K562 (cell line): ENCODE measurements around the gene CACNG3. TPM values are rescaled to one million over a fixed set of nuclear protein-coding genes. Genes with fewer than 3 reads are reported as not detected.
A peak's percentile ranks its signal among the peaks of the same experiment; 100 is the strongest.

ENCODE experiments used
- ATAC-seq: fragments of 200-7000 bp; cut with Tn5 transposase; 3 replicates; pipeline ENCODE4 v1.9.1; 2020; ENCODE audit warnings: moderate library complexity
- BruUV-seq: library from RNA; stranded (reverse); fragments of 400-500 nt; replicated peaks from 2 replicates; lab custom pipeline; 2021; lab: Mats Ljungman, UMichigan
- CTCF ChIA-PET: fragments of 300-600 bp; formaldehyde crosslinking; extraction: SDS; loops from one replicate; lab custom pipeline; 2021; ENCODE audit warnings: low intra/inter-chr PET ratio; lab: Yijun Ruan, JAX
- POLR2A ChIA-PET: fragments of 300-600, 350-650 bp; sonication (Branson Sonifier 250); formaldehyde crosslinking; extraction: SDS; loops from one replicate; lab custom pipeline; 2021; ENCODE audit warnings: antibody characterized with exemption, inconsistent platforms; lab: Yijun Ruan, JAX
- DNase-seq, 4 experiments: peaks; one replicate each; pipeline versions ENCODE4 v3.0.0 to v3.0.0-alpha.2; 2011 to 2018; ENCODE audit warnings: low spot score in 3 of 4, mixed read lengths in 3 of 4; ENCODE audit errors: extremely low read depth in 1 of 4
- FAIRE-seq: peaks from 2 replicates; lab custom pipeline; 2011; peaks lifted over from hg19 to GRCh38; lab: Jason Lieb, UNC
- H2AFZ ChIP-seq: 2 replicates; pipeline ENCODE4 v1.6.0; 2011; ENCODE audit warnings: low read depth, low read length, control low read depth, inconsistent platforms
- H3K27ac ChIP-seq: fragments of 200-600 bp; 3 replicates; pipeline ENCODE4 v1.8.0; 2011; ENCODE audit warnings: low read depth, mild to moderate bottlenecking, control low read depth, inconsistent platforms, low read length, moderate library complexity, mixed read lengths; ENCODE audit errors: extremely low read depth
- H3K27me3 ChIP-seq, 2 experiments: fragments of 300-600 bp in 1 of 2; 2 replicates in 1 of 2; 3 replicates in 1 of 2; pipeline versions ENCODE4 v1.6.0 to v1.8.0; 2011; ENCODE audit warnings: inconsistent platforms in 2 of 2, low read length in 2 of 2, mild to moderate bottlenecking in 1 of 2, mixed read lengths in 1 of 2, moderate library complexity in 1 of 2; ENCODE audit not compliant: control insufficient read depth in 2 of 2, insufficient read depth in 2 of 2
- H3K36me3 ChIP-seq: fragments of 300-600 bp; 3 replicates; pipeline ENCODE4 v1.8.0; 2011; ENCODE audit warnings: mild to moderate bottlenecking, low read length, inconsistent platforms; ENCODE audit not compliant: control insufficient read depth, insufficient read depth
- H3K4me1 ChIP-seq, 2 experiments: fragments of 200-600 bp in 1 of 2; replicated peaks in 1 of 2; 2 replicates in 1 of 2; 3 replicates in 1 of 2; pipeline versions ENCODE4 v1.5.1 to v1.8.0; 2011; ENCODE audit warnings: inconsistent platforms in 2 of 2, low read length in 2 of 2, mild to moderate bottlenecking in 1 of 2, mixed read lengths in 1 of 2, moderate library complexity in 1 of 2; ENCODE audit not compliant: control insufficient read depth in 2 of 2, insufficient read depth in 2 of 2
- H3K4me2 ChIP-seq: 2 replicates; pipeline ENCODE4 v1.6.1; 2011; ENCODE audit warnings: low read length, control low read depth, inconsistent platforms, mixed read lengths; ENCODE audit not compliant: insufficient read depth
- H3K4me3 ChIP-seq: fragments of 200-600 bp; sonication (generic), shearing (Covaris generic); 2 replicates; pipeline ENCODE4 v1.5.1; 2016; ENCODE audit warnings: control low read depth, inconsistent platforms
- H3K79me2 ChIP-seq: fragments of 200-600 bp; 3 replicates; pipeline ENCODE4 v1.8.0; 2011; ENCODE audit warnings: low read length, inconsistent platforms; ENCODE audit not compliant: control insufficient read depth, insufficient read depth
- H3K9ac ChIP-seq, 2 experiments: 2 replicates each; pipeline versions ENCODE4 v1.6.0 to v1.6.1; 2011; ENCODE audit warnings: low read depth in 2 of 2, low read length in 2 of 2, control low read depth in 1 of 2, inconsistent platforms in 1 of 2, mild to moderate bottlenecking in 1 of 2, mixed read lengths in 1 of 2; ENCODE audit not compliant: insufficient read depth in 1 of 2
- H3K9me1 ChIP-seq: one replicate; pipeline ENCODE4 v1.6.0; 2011; ENCODE audit warnings: inconsistent platforms, mild to moderate bottlenecking, low read length, moderate library complexity; ENCODE audit not compliant: control insufficient read depth, insufficient read depth
- H3K9me3 ChIP-seq: replicated peaks from 2 replicates; pipeline ENCODE4 v1.5.1; 2011; ENCODE audit warnings: low read depth, low read length, inconsistent platforms; ENCODE audit not compliant: control insufficient read depth, insufficient read depth
- H4K20me1 ChIP-seq: replicated peaks from 2 replicates; pipeline ENCODE4 v1.6.1; 2011; ENCODE audit warnings: low read length, inconsistent platforms, mixed read lengths; ENCODE audit not compliant: control insufficient read depth, insufficient read depth
- BDP1 ChIP-seq: IDR thresholded peaks from 3 replicates; pipeline ENCODE4 v1.6.1; 2011; ENCODE audit not compliant: insufficient read length, insufficient read depth
- CBFA2T3 ChIP-seq: fragments of 450-650 bp; IDR thresholded peaks from 2 replicates; pipeline ENCODE4 v1.6.1; 2017
- GMEB1 ChIP-seq: fragments of 250-450 bp; sonication (Bioruptor Pico); IDR thresholded peaks from 2 replicates; pipeline ENCODE4 v1.4.0; 2020; ENCODE audit warnings: mild to moderate bottlenecking
- HDAC3 ChIP-seq: fragments of 450-650 bp; IDR thresholded peaks from 2 replicates; pipeline ENCODE4 v1.6.1; 2018; ENCODE audit warnings: borderline replicate concordance, mild to moderate bottlenecking, moderate library complexity; ENCODE audit not compliant: partially characterized antibody
- NFIC ChIP-seq: fragments of 450-650 bp; IDR thresholded peaks from 2 replicates; pipeline ENCODE4 v1.6.1; 2017; ENCODE audit warnings: mild to moderate bottlenecking, inconsistent platforms
- NUFIP1 ChIP-seq: fragments of 450-650 bp; IDR thresholded peaks from 2 replicates; pipeline ENCODE4 v1.6.1; 2018; ENCODE audit not compliant: partially characterized antibody
- TCF3 ChIP-seq: sonication (generic); formaldehyde crosslinking; IDR thresholded peaks from 2 replicates; pipeline ENCODE4 v1.4.0; 2020; ENCODE audit warnings: mild to moderate bottlenecking, missing genetic modification reagents
- USF1 ChIP-seq: sonication (generic); formaldehyde crosslinking; IDR thresholded peaks from 2 replicates; pipeline ENCODE4 v1.9.0; 2022; ENCODE audit warnings: mild to moderate bottlenecking, missing genetic modification reagents
- XRCC5 ChIP-seq: fragments of 200-400 bp; formaldehyde crosslinking; IDR thresholded peaks from 2 replicates; pipeline ENCODE4 v1.6.1; 2017; ENCODE audit warnings: low read depth, mild to moderate bottlenecking, low read length
- ZNF174 ChIP-seq: fragments of 250-450 bp; sonication (Bioruptor Pico); IDR thresholded peaks from 2 replicates; pipeline ENCODE4 v1.4.0; 2020; ENCODE audit warnings: mild to moderate bottlenecking
- ZNF280A ChIP-seq: fragments of 450-650 bp; IDR thresholded peaks from 2 replicates; pipeline ENCODE4 v1.6.1; 2018; ENCODE audit warnings: mild to moderate bottlenecking, low read depth; ENCODE audit not compliant: partially characterized antibody
- ZNF717 ChIP-seq: fragments of 250-450 bp; sonication (Bioruptor Pico); IDR thresholded peaks from 2 replicates; pipeline ENCODE4 v1.5.0; 2021
- WGBS: fragments of 100-300 bp; shearing (Covaris generic); methylation state at CpG from one replicate; pipeline ENCODE4 v1.1.6; 2016; ENCODE audit warnings: low coverage, mixed read lengths; ENCODE audit not compliant: insufficient coverage; ENCODE audit errors: missing lambda C conversion rate; 5-methylcytosine and 5-hydroxymethylcytosine counted together
- in situ Hi-C: fragments of 300-500 bp; cut with MboI; formaldehyde crosslinking; loops from 4 replicates; pipeline ENCODE4 v1.15.0; 2018; ENCODE audit warnings: inconsistent platforms, mixed read lengths
- intact Hi-C: fragments of 100-400 bp; cut with micrococcal nuclease; formaldehyde crosslinking; loops from 2 replicates; pipeline ENCODE4 v1.14.2; 2022
- polyA plus RNA-seq, 8 experiments: library from polyadenylated mRNA; depleted of rRNA in 4 of 8; stranded (reverse) in 5 of 8; unstranded in 3 of 8; fragments of >200 nt; fragmentation: Nextera tagmentation in 2 of 8; fragmentation: Illumina TruSeq in 1 of 8; extraction: Ambion mirVana in 2 of 8; extraction: Trizol in 1 of 8; gene quantifications; 2 replicates each; pipeline versions ENCODE4 v1.2.1 to v1.2.3, GENCODE V29; 2011 to 2014; ENCODE audit warnings: inconsistent platforms in 1 of 8, missing spikeins in 1 of 8
- total RNA-seq, 7 experiments: library from RNA; depleted of rRNA in 6 of 7; stranded (reverse); fragments of >200 nt in 6 of 7; fragmentation: Illumina TruSeq in 2 of 7; extraction: Trizol in 2 of 7; gene quantifications; 2 replicates each; pipeline versions ENCODE4 v1.2.1 to v1.2.3, GENCODE V29; 2011 to 2021; ENCODE audit warnings: low replicate concordance in 1 of 7
- TF ChIP-seq, protein P1 (sequence below): fragments of 250-450 bp; sonication (Bioruptor Pico); IDR thresholded peaks from 2 replicates; pipeline ENCODE4 v1.8.0; 2022; ENCODE audit warnings: inconsistent platforms

CACNG3 gene
- total and polyA plus RNA-seq, 9 of the 15 experiments (the other 6 are each of a cell fraction or from before 2014, with no cell fraction given) = not detected

DNA sequence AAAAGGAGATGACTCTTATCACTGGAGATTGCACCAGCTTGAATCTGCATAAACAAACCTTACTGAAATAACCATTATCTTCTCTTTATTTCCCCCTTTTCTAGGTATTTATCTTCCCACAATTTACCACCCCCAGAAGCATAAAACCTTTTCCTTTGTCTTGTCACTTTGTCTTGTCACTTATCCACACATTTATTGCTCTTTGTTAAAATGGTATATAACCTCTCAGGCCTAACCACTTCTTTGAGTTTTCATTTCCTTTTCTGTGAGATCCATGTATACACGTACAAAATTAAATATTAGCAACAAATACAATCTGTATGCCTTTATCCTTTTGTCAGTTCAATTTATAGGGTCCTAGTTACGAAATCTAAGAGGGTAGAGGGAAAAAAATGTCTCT, 122.9 kb downstream of the CACNG3 start (continued):
- TF ChIP-seq USF1 (CRISPR knock-in tag) = no peak
- TF ChIP-seq, protein P1, sequence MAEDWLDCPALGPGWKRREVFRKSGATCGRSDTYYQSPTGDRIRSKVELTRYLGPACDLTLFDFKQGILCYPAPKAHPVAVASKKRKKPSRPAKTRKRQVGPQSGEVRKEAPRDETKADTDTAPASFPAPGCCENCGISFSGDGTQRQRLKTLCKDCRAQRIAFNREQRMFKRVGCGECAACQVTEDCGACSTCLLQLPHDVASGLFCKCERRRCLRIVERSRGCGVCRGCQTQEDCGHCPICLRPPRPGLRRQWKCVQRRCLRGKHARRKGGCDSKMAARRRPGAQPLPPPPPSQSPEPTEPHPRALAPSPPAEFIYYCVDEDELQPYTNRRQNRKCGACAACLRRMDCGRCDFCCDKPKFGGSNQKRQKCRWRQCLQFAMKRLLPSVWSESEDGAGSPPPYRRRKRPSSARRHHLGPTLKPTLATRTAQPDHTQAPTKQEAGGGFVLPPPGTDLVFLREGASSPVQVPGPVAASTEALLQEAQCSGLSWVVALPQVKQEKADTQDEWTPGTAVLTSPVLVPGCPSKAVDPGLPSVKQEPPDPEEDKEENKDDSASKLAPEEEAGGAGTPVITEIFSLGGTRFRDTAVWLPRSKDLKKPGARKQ (CRISPR knock-in tag) = no peak
- TF ChIP-seq NUFIP1 = no peak
- no peak for TF ChIP-seq NFIC
- TF ChIP-seq XRCC5 = no peak

DNA sequence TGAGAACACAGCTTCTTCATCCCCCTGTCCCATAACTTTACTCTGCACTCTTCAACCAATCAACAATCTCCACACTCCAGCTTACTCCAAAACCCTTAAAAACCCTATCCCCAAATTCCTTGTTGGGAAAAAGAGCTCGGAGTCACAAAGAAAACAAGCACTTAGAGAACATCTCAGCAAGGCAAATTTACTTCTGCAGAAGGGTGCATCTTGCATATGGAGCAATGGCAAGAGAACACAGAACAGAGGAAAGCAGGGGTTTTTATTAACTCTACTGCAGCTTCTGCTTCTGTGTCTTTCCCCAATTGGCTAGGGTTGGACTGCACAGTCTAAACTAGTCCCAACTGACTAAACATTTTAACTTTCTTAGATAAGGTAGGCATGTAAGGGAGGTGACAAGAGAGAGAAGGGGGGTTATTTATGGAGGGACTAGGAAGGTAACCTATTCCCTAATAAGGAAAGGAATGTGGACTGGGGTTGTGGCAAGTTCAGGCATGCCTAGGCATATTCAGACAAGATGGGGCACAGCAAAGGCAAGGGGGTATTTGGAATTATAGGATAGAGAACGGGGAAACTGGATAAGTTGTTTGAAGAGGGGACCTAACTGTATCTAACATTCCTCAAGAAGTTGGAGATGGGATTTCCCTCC, 125.5 kb downstream of the CACNG3 start:
- no peak overlapping the region for H3K27ac ChIP-seq

More for the DNA sequence above, 125.5 kb downstream of the CACNG3 start:
- Histone ChIP-seq H4K20me1 (no peaks in the 10 kb centered on the region), H3K27me3 (peaks cover 0 to 7% of the 10 kb centered on the region in 2 experiments; a peak in 2 of 5 replicates), H3K9ac (no peak overlapping the region), H2AFZ (no peak overlapping the region), H3K9me1 (no peaks in the 10 kb centered on the region), H3K4me3 (no peak overlapping the region), H3K79me2 (no peaks in the 10 kb centered on the region), H3K9me3 (no peaks in the 10 kb centered on the region), H3K36me3 (no peaks in the 10 kb centered on the region)
- intact Hi-C loops = no loop called here
- WGBS = 0% methylated on average over 2 of the region's 2 CpGs
- in situ Hi-C loops = no loop called here
- CTCF ChIA-PET = no interaction called here
- TF ChIP-seq HDAC3 = no peak
- TF ChIP-seq ZNF280A = peak; percentile 41
- no peak for TF ChIP-seq CBFA2T3
- TF ChIP-seq ZNF174 = no peak
- TF ChIP-seq GMEB1 (CRISPR knock-in tag) = no peak
- TF ChIP-seq BDP1 = no peak
- no peak for TF ChIP-seq ZNF717
- TF ChIP-seq TCF3 (CRISPR knock-in tag) = no peak
- TF ChIP-seq, all 486 proteins: peak for 1
- Histone ChIP-seq H3K4me1 (no peaks in the 10 kb centered on the region), H3K4me2 (no peak overlapping the region)
- POLR2A ChIA-PET = interaction anchor here (1.0 kb wide), 1 partner anchor 69 kb away, joined by 3 read pairs; no protein-coding TSS in a partner anchor
- FAIRE-seq (no peak), ATAC-seq (no peak), DNase-seq (no peak)
- no TSS peak for BruUV-seq
